GM03348 (cell line): ENCODE data around the gene PAXX.
A peak's percentile ranks its signal among the peaks of the same experiment; 100 is the strongest.

Source experiments
- DNase-seq: peaks from one replicate; pipeline ENCODE4 v3.0.0; 2012; ENCODE audit warnings: low spot score

Gene PAXX

DNA sequence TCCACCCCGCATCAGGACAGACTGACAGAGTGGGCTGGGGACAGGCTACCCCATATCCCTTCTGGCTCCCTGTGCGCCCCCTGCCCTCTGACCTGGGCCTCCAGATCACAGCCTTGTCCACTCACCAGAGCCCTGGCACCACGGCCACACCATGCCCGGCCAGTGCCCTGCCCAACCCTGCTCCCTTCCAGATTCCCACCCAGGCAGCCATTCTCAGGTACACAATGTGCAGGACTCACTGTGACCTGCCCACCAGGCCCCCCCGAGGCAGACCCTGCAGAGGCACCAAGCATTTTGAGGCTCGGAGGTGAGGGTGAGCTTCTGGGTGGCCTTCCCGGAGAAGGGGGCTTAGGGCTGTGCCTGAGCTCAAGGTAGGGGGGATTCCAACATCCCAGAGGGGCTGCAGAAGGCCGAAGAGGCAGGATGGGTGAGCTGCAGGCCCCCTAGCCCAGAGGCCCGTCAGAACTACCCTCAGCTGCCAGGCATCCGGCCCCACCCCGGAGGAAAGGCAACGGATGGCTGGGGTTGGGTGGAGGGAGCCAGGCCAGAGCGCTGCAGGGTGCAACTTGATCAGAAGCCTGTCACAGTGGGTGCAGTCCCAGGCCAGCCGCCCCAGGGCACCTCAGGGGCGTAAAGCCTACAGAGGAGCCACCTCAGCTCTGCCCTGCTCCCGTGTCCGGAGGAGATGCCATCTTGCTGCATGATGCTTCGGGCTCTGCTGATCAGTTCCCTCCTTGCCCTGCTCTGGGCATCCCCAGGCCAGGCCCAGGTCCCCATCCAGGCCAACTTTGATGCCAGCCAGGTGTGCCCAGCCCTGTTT, 9.8 kb upstream of the PAXX start, which contains the start of gene LCNL1:
Gene LCNL1, plus strand, starts transcription at position 762 of the 820 bp plus-strand sequence. CDS start 594 bp downstream, outside the sequence.
- no peak for DNase-seq

GRCh38 chr9:136983167-136983566, 9.1 kb upstream of the PAXX start:
- DNase-seq, result no peak

DNA sequence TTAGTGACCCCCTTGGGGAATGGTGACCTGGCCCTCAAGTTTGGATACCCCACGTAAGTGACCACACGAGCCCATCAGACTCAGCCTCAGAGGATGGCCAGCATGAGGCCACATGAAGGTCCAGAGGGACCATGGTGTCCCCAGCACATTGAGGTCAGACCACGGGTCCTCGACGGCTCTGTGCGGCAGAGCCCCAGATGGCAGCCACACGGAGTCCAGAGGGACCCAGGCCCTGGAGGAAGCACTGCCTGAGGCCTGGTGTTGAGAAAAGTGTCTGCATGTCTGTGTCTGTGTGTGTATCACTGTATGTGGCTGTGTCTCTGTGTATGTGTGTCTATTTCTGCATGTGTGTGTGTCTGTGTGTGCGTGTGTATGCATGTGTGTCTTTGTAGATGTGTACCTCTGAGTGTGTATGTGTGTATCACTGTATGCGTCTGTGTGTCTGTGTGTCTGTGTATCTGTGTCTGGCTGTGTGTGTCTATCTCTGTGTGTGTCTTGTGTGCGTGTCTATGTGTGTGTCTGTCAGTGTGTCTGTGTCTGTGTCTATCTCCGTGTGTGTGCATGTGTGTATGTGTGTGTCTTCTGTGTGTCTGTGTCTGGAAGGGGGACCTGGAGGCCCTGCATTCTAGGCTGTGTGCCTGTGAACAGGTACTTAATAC, 8.4 kb upstream of the PAXX start:
- no peak for DNase-seq

- DNase-seq, result no peak
Observed at GRCh38 chr9:136984464-136985026, 7.7 kb upstream of the PAXX start.

DNA sequence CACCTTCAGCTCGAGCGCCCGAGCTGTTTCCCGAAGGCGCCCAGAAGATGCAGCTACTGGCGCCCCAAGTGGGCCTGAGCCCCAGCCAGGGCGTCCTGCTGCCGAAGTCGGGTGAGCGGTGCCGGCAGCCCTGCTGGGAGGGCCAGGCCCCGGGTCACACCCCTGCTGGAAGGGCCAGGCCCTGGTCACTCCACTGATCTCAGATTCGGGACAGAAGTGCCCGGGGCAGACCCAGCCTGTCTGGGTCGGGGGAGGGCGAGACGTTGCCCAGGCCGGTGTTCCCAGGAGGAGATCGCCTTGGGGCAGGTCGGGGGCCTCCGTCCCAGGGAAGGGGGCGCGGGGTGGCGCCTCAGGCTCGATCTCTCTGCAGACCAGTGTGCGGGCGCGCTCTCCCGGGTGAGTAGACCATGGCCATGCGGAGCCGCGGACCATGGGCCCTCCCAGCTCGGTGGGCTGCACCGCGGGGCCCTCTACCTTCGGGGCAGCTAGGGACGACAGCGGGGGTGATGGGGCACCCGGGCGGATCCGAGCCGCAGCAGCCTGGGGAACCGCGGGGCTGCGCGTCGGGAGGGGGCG, 7.1 kb upstream of the PAXX start:
- DNase-seq, result no peak

GRCh38 chr9:136985853-136986252, 6.4 kb upstream of the PAXX start:
- no peak for DNase-seq

- DNase-seq, result no peak
Observed at GRCh38 chr9:136988872-136989271, 3.4 kb upstream of the PAXX start.

- no peak for DNase-seq
Observed at GRCh38 chr9:136990242-136990911, 1.8 kb upstream of the PAXX start.

GRCh38 chr9:136992819-136993369, 672 bp downstream of the PAXX start:
- no peak for DNase-seq

DNA sequence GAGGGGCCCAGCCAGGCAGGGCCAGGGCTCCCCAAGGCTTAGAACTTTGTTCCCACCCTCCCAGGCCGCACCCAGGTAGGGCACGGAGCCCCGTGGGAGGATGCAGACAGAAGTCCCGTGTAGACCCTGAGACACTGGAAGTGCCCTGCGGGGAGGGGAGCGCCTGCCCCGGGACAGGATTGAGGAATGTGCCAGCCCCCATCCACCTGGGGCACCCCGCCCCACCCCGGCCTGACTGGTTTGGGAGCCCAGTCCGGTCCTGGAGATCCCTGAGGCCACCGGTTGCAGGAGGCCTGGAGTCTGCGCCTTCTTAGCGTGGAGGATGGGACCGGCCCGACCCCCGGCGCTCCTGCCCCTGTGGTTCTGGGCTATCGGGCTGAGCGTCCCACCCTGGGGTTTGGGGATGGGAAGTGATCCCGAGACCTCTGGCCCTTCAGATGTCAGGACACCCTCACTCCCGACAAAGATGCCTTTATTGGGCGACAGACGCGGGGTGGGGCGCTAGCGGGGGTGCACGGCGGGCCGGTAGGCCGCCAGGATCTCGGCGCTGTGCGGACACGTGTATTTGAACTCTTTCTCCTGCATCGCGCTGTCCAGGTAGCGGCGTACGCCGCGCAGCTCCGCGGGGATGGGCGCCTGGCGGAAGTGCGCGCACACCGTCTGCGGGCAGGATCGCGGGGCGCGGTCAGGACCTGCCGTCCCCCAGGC, 2.1 kb downstream of the PAXX start:
- no peak for DNase-seq

DNA sequence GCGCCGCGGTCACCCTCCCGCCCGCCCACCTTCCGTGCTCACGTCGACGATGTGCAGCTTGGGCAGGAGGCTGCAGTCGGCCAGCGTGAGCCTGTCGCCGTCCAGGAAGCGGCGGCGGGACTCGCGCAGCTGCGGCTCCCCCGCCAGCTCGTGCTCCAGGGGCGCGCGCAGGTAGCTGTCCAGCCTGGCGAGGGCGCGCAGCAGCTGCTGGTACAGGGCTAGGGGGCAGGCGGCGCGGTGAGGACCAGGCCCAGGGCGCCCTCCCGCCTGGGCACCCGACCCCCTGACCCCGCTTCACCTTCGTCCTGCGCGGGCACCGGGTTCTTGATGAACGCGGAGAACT, 2.6 kb downstream of the PAXX start:
- no peak for DNase-seq

DNA sequence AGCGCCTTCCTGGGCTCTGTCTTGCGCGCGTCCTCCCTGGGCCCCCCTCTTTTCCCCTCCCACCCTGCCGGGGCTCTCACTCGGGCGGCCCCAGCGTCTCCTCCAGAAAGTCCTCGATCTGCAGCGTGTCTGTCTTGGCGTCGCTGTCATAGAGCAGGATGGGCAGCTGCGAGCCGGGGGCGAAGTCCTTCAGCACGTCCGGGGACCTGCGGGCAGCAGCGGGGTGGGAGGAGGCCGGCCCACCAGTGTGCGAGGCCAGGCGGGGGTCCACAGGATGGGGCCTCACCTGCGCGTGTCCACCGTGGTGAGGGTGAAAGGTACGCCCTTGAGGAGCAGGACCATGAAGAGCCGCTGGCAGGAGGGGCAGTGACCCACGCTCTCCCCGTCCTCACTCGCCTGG, 3.1 kb downstream of the PAXX start:
- peak; percentile 31 for DNase-seq

DNA sequence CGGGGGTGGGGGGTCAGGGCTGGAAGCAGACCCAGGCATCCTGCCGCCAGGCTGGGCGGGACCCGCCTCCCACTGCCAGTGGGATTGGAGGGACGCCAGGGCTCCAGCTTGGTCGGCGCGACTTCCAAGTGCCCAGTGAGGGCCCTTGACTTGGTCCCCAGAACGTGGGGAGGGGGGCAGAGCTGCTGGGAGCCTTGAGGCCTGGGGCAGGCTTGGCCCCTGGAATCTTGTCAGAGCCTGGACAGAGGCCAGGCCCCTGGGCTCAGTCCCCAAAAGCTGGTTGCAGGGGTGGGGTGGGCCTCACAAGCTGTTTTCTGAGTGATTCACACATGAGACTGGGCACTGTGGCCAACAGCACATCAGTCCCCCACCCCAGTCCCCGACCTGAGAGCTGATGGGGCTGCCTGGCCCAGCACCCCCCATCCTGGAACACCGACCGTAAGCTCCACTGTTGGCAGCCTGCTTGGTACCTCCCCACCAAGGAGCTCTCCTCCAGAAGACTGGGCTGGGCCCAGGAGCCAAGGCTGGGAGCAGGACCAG, 3.6 kb downstream of the PAXX start:
- DNase-seq, result peak; percentile 74

DNA sequence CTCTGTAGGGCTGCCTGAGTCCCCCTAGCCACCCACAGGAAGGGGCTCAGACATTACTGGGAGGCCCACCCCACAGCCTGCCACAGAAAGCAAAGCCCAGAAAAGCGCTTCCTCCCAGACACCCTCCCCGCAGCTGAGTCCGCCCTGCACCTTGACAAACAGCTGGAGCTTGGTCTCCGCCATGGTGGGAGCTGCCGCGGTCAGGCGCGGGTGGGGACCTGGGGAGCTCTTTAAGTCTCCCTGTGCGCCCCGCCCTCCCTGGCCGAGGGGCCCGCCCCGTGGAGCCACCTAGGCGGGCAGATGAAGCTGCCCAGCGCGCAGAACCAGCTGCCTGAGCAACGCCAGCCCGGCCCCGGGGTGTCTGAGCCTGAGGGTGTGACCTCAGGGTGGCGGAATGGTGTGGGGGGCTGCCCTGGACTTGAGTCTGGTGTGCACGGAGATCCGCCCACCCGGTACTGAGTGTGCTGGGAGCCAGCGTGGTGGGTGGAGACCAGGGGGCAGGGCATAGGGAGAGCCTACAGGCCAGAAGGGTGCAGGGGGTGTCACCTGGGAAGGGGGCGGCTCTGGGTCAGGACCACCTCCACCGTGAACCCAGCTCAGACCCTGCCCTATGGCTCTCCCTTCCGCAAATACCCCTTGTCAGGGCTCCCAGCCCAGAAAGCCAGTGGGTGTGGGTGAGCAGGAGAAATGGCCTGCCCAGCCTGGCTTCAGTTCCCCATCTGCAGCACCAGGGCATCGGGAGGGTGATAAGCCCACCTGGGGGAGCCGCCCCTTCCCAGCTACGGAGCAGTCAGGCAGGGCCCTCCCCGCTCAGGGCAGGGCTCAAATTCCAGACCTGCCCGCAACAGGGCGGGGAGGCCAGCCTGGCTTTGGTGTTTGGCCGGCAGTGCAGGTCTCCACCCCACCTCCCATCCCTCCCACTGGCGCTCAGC, 4.4 kb downstream of the PAXX start, which contains the start of gene CLIC3:
Gene CLIC3, minus strand, starts transcription at position 208 of the 932 bp plus-strand sequence. Its CDS starts 25 bp downstream, at position 183.
- peak; percentile 64 for DNase-seq

DNA sequence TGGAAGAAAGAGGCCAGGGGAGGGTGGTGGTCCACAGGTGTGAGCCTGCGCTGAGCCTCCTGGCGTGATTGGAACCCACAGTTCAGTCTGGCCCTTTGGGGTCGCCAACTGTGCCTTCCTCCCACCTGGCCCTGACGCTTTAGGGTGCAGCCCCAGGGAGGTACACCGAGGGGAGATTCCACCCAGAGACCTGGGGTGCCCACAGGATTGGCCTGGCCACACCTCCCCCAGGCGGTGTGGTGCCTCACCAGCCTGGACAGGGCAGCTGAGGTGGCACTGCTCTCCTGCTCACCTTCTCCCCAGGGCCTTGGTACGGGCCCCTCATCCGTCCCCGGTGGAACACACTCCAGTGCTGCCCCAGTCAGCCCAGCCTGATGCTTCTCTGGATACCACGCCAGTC, 5.1 kb downstream of the PAXX start:
- DNase-seq, result no peak

GRCh38 chr9:136997830-136998234, 5.6 kb downstream of the PAXX start:
- DNase-seq, result no peak

- peak; percentile 85 for DNase-seq
Observed at GRCh38 chr9:137000177-137000930, 8.1 kb downstream of the PAXX start.

DNA sequence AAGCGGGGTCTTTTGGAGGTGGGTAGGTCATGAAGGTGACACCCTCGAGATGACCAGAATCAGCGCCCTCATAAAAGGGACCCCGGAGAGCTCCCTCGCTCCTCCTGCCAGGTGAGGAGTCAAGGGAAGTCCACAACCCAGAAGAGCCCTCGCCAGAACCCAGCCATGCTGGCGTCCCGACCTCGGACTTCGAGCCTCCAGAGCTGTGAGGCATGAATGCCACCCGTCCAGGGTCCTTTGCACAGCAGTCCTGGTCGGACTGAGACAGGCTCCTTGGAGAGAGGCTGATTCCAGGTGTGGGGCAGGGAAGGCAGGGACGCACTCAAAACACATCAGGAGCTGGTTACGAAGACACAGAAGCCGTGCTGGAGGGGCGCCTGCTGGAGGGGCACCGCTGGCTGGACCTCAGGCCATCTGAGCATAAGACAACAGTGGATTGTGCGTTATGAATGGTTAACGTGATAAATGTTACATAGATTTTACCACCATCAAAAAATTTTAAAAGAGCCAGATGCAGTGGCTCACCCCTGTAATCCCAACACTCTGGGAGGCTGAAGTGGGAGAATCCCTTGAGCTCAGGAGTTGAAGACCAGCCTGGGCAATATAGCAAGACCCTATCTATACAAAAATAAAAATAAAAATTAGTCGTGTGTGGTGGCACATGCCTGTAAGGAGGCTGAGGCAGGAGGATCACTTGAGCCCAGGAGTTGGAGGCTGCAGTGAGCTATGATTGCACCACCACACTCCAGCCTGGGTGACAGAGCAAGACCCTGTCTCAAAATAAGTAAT, 9.8 kb downstream of the PAXX start:
- no peak for DNase-seq
